GM13976 (cell line): ENCODE data around the gene DNAJA4.

Experiments
- DNase-seq: peaks from one replicate; pipeline ENCODE4 v3.0.0; 2012; ENCODE audit warnings: low spot score
- in situ Hi-C: fragments of 300-500 bp; cut with MboI; formaldehyde crosslinking; loops from one replicate; pipeline ENCODE4 v1.12.0; 2022; ENCODE audit warnings: low sequenced_read_pairs, mixed read lengths, inconsistent platforms; ENCODE audit not compliant: unreplicated experiment
- TF ChIP-seq, protein P1 (sequence below): IDR thresholded peaks from 2 replicates; pipeline ENCODE4 v1.5.1; 2012; ENCODE audit warnings: borderline replicate concordance, mild to moderate bottlenecking; ENCODE audit not compliant: insufficient read depth; ENCODE audit errors: extremely low read depth, missing control alignments, control extremely low read depth

DNAJA4 gene

GRCh38 chr15:78234515-78235040 lies 29.8 kb upstream of the DNAJA4 start, which contains the start of gene ACSBG1:
Gene ACSBG1 (minus strand): TSS chr15:78234565. CDS start chr15:78234501, 64 bp downstream.
- DNase-seq: no peak
- TF ChIP-seq, protein P1, sequence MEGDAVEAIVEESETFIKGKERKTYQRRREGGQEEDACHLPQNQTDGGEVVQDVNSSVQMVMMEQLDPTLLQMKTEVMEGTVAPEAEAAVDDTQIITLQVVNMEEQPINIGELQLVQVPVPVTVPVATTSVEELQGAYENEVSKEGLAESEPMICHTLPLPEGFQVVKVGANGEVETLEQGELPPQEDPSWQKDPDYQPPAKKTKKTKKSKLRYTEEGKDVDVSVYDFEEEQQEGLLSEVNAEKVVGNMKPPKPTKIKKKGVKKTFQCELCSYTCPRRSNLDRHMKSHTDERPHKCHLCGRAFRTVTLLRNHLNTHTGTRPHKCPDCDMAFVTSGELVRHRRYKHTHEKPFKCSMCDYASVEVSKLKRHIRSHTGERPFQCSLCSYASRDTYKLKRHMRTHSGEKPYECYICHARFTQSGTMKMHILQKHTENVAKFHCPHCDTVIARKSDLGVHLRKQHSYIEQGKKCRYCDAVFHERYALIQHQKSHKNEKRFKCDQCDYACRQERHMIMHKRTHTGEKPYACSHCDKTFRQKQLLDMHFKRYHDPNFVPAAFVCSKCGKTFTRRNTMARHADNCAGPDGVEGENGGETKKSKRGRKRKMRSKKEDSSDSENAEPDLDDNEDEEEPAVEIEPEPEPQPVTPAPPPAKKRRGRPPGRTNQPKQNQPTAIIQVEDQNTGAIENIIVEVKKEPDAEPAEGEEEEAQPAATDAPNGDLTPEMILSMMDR: no peak
- in situ Hi-C loops: loop anchor here (25.0 kb wide), 1 partner anchor 272 kb away; no protein-coding TSS in a partner anchor

GRCh38 chr15:78236491-78236890 lies 27.9 kb upstream of the DNAJA4 start:
- DNase-seq: no peak
- in situ Hi-C loops: loop anchor here (25.0 kb wide), 1 partner anchor 274 kb away; no protein-coding TSS in a partner anchor
- TF ChIP-seq, protein P1: no peak

GRCh38 chr15:78237146-78237545 lies 27.2 kb upstream of the DNAJA4 start:
- in situ Hi-C loops: loop anchor here (25.0 kb wide), 1 partner anchor 275 kb away; no protein-coding TSS in a partner anchor
- TF ChIP-seq, protein P1: no peak
- DNase-seq: no peak

GRCh38 chr15:78239811-78240210 lies 24.6 kb upstream of the DNAJA4 start:
- no peak for DNase-seq
- in situ Hi-C loops: loop anchor here (10.0 to 25.0 kb wide), 2 partner anchors 125 to 278 kb away; no protein-coding TSS in a partner anchor
- TF ChIP-seq, protein P1: no peak

DNA sequence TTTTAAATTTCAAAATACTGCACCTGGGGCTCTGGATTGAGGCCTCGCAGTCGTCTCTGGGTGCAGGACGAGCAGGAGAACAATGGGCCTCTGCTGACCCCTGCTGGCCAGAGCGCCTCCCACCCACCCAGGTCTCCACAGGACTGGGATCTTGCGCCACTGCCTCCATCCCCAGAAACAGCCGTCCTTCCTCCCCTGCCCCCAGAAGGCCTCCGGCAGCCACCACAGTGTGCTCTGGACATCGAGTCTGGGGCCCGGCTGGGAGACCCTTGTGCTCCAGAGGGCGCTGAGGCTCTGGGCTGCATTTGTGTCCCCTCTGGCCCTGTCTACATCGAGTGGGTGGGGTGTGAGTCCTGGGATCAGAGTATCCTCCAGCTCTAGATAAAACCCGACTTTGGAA lies 23.3 kb upstream of the DNAJA4 start:
- DNase-seq: peak; percentile 91
- TF ChIP-seq, protein P1: peak; percentile 84
- in situ Hi-C loops: loop anchor here (10.0 to 25.0 kb wide), 2 partner anchors 126 to 279 kb away; no protein-coding TSS in a partner anchor

- TF ChIP-seq, protein P1: no peak
- in situ Hi-C loops: loop anchor here (10.0 to 25.0 kb wide), 2 partner anchors 127 to 280 kb away; no protein-coding TSS in a partner anchor
- DNase-seq: no peak
Observed at GRCh38 chr15:78242128-78242527, 22.2 kb upstream of the DNAJA4 start.

GRCh38 chr15:78243058-78243457 lies 21.3 kb upstream of the DNAJA4 start:
- TF ChIP-seq, protein P1: no peak
- in situ Hi-C loops: loop anchor here (10.0 to 25.0 kb wide), 2 partner anchors 128 to 281 kb away; no protein-coding TSS in a partner anchor

More at GRCh38 chr15:78243058-78243457, 21.3 kb upstream of the DNAJA4 start:
- DNase-seq: no peak
